Neuronal stem cell (in vitro differentiated cells): ENCODE measurements around the gene RPS6KC1.

Experiments
- DNase-seq: peaks from one replicate; pipeline ENCODE4 v3.0.0-alpha.2; 2013; ENCODE audit warnings: low spot score
- H2AFZ ChIP-seq: one replicate; pipeline ENCODE4 v1.6.1; 2013; ENCODE audit warnings: mild to moderate bottlenecking, low read length, inconsistent platforms
- H2AK5ac ChIP-seq: 2 replicates; pipeline ENCODE4 v1.6.1; 2013; ENCODE audit warnings: low read depth, mild to moderate bottlenecking, inconsistent platforms, low read length, moderate library complexity, mixed read lengths
- H2BK120ac ChIP-seq: 2 replicates; pipeline ENCODE4 v1.6.1; 2013; ENCODE audit warnings: low read depth, mild to moderate bottlenecking, inconsistent platforms, low read length, moderate library complexity, mixed read lengths
- H2BK12ac ChIP-seq: one replicate; pipeline ENCODE4 v1.6.1; 2013; ENCODE audit warnings: low read length, inconsistent platforms
- H2BK15ac ChIP-seq: 2 replicates; pipeline ENCODE4 v1.6.1; 2013; ENCODE audit warnings: mild to moderate bottlenecking, low read length, inconsistent platforms, mixed read lengths
- H2BK5ac ChIP-seq: one replicate; pipeline ENCODE4 v1.6.1; 2013; ENCODE audit warnings: inconsistent platforms, mild to moderate bottlenecking, low read length, moderate library complexity
- H3K14ac ChIP-seq: one replicate; pipeline ENCODE4 v1.6.1; 2013; ENCODE audit warnings: low read length, inconsistent platforms
- H3K18ac ChIP-seq: 2 replicates; pipeline ENCODE4 v1.6.1; 2013; ENCODE audit warnings: low read length, inconsistent platforms
- H3K23ac ChIP-seq: 2 replicates; pipeline ENCODE4 v1.6.1; 2013; ENCODE audit warnings: low read depth, mild to moderate bottlenecking, mixed read lengths, low read length, inconsistent platforms; ENCODE audit not compliant: poor library complexity
- H3K27ac ChIP-seq: replicated peaks from 3 replicates; pipeline ENCODE4 v1.5.1; 2013; ENCODE audit warnings: low read length, inconsistent platforms
- H3K27me3 ChIP-seq, 3 experiments: 2 replicates each; pipeline ENCODE4 v1.6.1; 2013; ENCODE audit warnings: low read length in 3 of 3, mild to moderate bottlenecking in 2 of 3, inconsistent platforms in 1 of 3, low read depth in 1 of 3, mixed read lengths in 1 of 3, moderate library complexity in 1 of 3; ENCODE audit not compliant: control insufficient read depth in 3 of 3, insufficient read depth in 3 of 3
- H3K36me3 ChIP-seq, 2 donors: replicated peaks in 1 of 2; 2 replicates each; pipeline ENCODE4 v1.6.1; 2013; ENCODE audit warnings: low read length in 2 of 2; ENCODE audit not compliant: control insufficient read depth in 2 of 2, insufficient read depth in 2 of 2
- H3K4ac ChIP-seq: 2 replicates; pipeline ENCODE4 v1.6.1; 2013; ENCODE audit warnings: inconsistent platforms, mild to moderate bottlenecking, low read length, moderate library complexity
- H3K4me1 ChIP-seq, 2 donors: 1 replicate in 1 of 2; 2 replicates in 1 of 2; pipeline ENCODE4 v1.6.1; 2013; ENCODE audit warnings: low read length in 2 of 2, low read depth in 1 of 2; ENCODE audit not compliant: control insufficient read depth in 2 of 2, insufficient read depth in 1 of 2
- H3K4me2 ChIP-seq: one replicate; pipeline ENCODE4 v1.6.1; 2013; ENCODE audit warnings: mild to moderate bottlenecking, low read length, inconsistent platforms; ENCODE audit not compliant: insufficient read depth, poor library complexity, severe bottlenecking
- H3K4me3 ChIP-seq, 2 donors: 2 replicates each; pipeline ENCODE4 v1.5.1; 2013; ENCODE audit warnings: low read length in 2 of 2, mild to moderate bottlenecking in 2 of 2, inconsistent platforms in 1 of 2, moderate library complexity in 1 of 2
- H3K79me1 ChIP-seq: one replicate; pipeline ENCODE4 v1.6.1; 2013; ENCODE audit warnings: low read depth, mild to moderate bottlenecking, inconsistent platforms, low read length, moderate library complexity
- H3K9ac ChIP-seq: one replicate; pipeline ENCODE4 v1.6.1; 2013; ENCODE audit warnings: mild to moderate bottlenecking, low read depth, low read length, inconsistent platforms; ENCODE audit not compliant: poor library complexity
- H3K9me3 ChIP-seq, 2 donors: replicated peaks in 1 of 2; 2 replicates each; pipeline versions ENCODE3 to v1.6.1; 2013; ENCODE audit warnings: low read length in 2 of 2, mild to moderate bottlenecking in 2 of 2, inconsistent platforms in 1 of 2, low read depth in 1 of 2, mixed read lengths in 1 of 2, moderate library complexity in 1 of 2; ENCODE audit not compliant: control insufficient read depth in 2 of 2, insufficient read depth in 1 of 2
- H4K8ac ChIP-seq: one replicate; pipeline ENCODE4 v1.6.1; 2013; ENCODE audit warnings: low read depth, mild to moderate bottlenecking, inconsistent platforms, low read length, moderate library complexity
- H4K91ac ChIP-seq: one replicate; pipeline ENCODE4 v1.6.1; 2013; ENCODE audit warnings: low read length, low read depth, mild to moderate bottlenecking, inconsistent platforms; ENCODE audit not compliant: poor library complexity
- WGBS, 2 donors: extraction: QIAGEN DNeasy Blood & Tissue Kit; methylation state at CpG; one replicate each; pipeline ENCODE4 v1.1.7; 2013; ENCODE audit warnings: missing lambda C conversion rate in 2 of 2, mixed read lengths in 1 of 2; ENCODE audit not compliant: insufficient read length in 2 of 2, insufficient replicate concordance in 1 of 2; ENCODE audit errors: extremely low coverage in 2 of 2; 5-methylcytosine and 5-hydroxymethylcytosine counted together

The RPS6KC1 gene

DNA sequence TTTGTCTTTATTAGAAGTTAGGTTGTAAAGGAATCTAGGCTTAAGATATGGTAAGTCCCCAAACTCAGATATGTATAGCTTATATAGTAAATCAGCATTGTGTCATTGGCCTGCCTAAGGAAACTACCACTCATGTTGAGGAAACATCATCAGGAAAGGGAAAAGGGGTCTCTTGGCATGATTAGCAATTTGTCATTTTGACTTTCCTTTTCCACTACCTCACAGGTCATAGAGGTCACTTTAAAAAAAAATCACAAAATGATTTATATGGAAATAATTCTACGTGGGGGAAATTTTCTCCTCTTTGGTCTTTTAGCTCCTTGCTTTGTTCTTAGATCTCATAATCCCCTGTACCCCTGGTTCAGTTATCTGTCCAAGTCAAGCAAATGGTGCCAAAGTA lies 213.5 kb downstream of the RPS6KC1 start:
- Histone ChIP-seq H3K27ac (no peak overlapping the region), H2BK12ac (no peak overlapping the region), H3K9ac (no peak overlapping the region), H3K18ac (no peak overlapping the region), H2AK5ac (no peak overlapping the region), H3K27me3 (no peaks in the 10 kb centered on the region), H3K4ac (no peak overlapping the region), H3K14ac (no peak overlapping the region), H4K8ac (no peak overlapping the region), H2BK15ac (no peak overlapping the region), H3K36me3 (peaks cover 0 to 5% of the 10 kb centered on the region in 2 donors), H3K23ac (no peak overlapping the region), H3K9me3 (peaks cover 0 to 10% of the 10 kb centered on the region in 2 donors), H4K91ac (no peak overlapping the region), H3K4me3 (no peak overlapping the region), H3K4me1 (no peaks in the 10 kb centered on the region), H3K4me2 (no peak overlapping the region), H2BK5ac (no peak overlapping the region), H2AFZ (no peak overlapping the region), H3K79me1 (no peaks in the 10 kb centered on the region), H2BK120ac (no peak overlapping the region)
- no peak for DNase-seq
- no CpG with 5 or more reads among the region's 1 CpG for WGBS, 2 donors

DNA sequence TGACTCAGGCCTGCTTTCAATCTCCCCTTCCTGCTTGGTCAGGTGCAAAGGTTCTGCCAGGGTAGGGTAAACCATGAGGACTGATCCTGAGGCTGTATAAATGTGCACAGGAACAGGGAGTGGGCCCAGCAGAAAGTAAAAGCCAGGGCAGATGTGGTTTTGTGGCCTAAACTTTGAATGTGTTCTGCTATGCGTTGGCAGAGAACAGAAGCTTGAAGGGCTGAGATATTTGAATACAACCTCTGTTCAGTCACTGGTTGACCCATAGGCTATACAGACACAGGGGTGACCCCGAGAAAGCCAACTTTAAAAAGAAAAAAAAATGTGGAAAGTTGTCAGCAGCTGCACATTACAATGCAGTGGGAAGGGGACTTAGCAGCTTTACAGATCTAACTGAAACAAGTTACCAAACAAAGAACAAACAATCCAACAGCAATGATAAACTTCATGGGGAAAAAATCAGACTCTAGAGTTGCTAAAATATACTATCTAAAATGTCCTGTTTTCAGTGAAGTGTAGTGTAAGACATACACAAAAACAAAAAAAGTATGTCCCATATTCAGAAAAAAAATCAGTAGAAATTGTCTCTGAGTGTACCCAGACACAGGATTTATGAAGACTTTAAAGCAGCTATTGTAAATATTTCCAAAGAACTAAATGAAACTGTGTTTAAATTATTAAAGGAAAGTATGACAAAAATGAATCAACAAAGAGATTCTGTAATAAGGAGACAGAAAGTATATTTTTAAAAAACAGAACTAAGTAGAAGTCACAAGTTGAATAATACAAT lies 216.1 kb downstream of the RPS6KC1 start:
- peaks cover 0 to 10% of the 10 kb centered on the region in 2 donors for H3K9me3 ChIP-seq
- H3K4me3 ChIP-seq, result no peak overlapping the region
- no peak overlapping the region for H3K14ac ChIP-seq
- H3K36me3 ChIP-seq, result peaks cover 0 to 5% of the 10 kb centered on the region in 2 donors
- H3K27me3 ChIP-seq, result no peaks in the 10 kb centered on the region
- no peak overlapping the region for H2AK5ac ChIP-seq
- no peak overlapping the region for H4K91ac ChIP-seq
- H3K27ac ChIP-seq, result no peak overlapping the region
- H3K4me1 ChIP-seq, result no peaks in the 10 kb centered on the region
- H3K23ac ChIP-seq, result no peak overlapping the region
- DNase-seq, result no peak
- no peak overlapping the region for H2BK12ac ChIP-seq
- no peak overlapping the region for H3K18ac ChIP-seq
- H3K4me2 ChIP-seq, result no peak overlapping the region
- H3K4ac ChIP-seq, result no peak overlapping the region
- H2AFZ ChIP-seq, result no peak overlapping the region
- WGBS, 2 donors, result no CpG with 5 or more reads among the region's 2 CpGs
- no peak overlapping the region for H2BK15ac ChIP-seq
- H3K9ac ChIP-seq, result no peak overlapping the region
- no peak overlapping the region for H4K8ac ChIP-seq
- H2BK5ac ChIP-seq, result no peak overlapping the region
- H2BK120ac ChIP-seq, result no peak overlapping the region
- H3K79me1 ChIP-seq, result no peaks in the 10 kb centered on the region

DNA sequence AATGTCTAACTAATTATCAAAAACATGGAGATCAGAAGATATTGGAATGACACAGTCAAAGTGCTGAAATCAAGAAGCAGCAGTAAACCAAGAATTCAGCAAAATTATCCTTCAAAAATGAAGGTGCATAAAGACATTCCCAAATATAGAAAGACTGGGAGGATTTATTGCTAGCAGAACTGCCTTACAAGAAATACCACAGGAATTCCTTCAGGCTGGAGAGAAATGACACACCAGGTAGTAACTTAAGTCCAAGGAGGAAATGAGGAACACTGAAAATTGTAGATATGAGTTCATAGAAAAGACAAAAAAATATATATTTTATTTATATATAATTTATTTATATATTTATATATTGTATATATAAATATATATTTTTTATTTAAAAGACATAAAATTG lies 217.2 kb downstream of the RPS6KC1 start:
- Histone ChIP-seq H2AFZ (no peak overlapping the region), H3K36me3 (peaks cover 0 to 2% of the 10 kb centered on the region in 2 donors), H3K14ac (no peak overlapping the region), H3K79me1 (no peaks in the 10 kb centered on the region), H3K4me3 (no peak overlapping the region), H3K4me1 (no peaks in the 10 kb centered on the region), H2BK15ac (no peak overlapping the region), H3K23ac (no peak overlapping the region), H3K9ac (no peak overlapping the region), H3K27ac (no peak overlapping the region), H2BK120ac (no peak overlapping the region), H2BK5ac (no peak overlapping the region), H2BK12ac (no peak overlapping the region), H3K4ac (no peak overlapping the region), H3K27me3 (no peaks in the 10 kb centered on the region), H2AK5ac (no peak overlapping the region), H3K4me2 (no peak overlapping the region), H4K91ac (no peak overlapping the region), H3K18ac (no peak overlapping the region), H3K9me3 (peaks cover 0 to 10% of the 10 kb centered on the region in 2 donors), H4K8ac (no peak overlapping the region)
- no peak for DNase-seq

DNA sequence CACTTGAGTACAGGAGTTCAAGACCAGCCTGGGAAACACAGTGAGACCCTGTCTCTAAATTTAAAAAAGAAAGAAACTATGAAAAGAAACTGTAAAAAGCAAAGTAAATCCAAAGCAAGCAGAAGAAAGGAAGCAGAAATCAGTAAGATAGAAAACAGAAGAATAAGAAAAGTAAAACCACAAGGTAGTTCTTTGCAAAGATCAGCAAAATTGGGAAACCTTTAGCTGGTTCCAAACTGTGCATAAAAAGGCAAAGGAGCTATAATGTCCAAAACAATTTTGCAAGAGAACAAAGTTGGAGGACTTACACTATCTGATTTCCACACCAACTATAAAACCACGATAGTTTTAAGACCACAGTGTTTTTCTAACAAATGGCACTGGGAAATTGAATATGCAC lies 218.8 kb downstream of the RPS6KC1 start:
- no CpG with 5 or more reads among the region's 1 CpG for WGBS, 2 donors
- DNase-seq, result no peak
- Histone ChIP-seq H3K27me3 (no peaks in the 10 kb centered on the region), H3K4me3 (no peak overlapping the region), H2AK5ac (no peak overlapping the region), H2BK12ac (no peak overlapping the region), H3K9ac (no peak overlapping the region), H3K4me1 (no peaks in the 10 kb centered on the region), H3K79me1 (no peaks in the 10 kb centered on the region), H3K4me2 (no peak overlapping the region), H3K23ac (no peak overlapping the region), H3K27ac (no peak overlapping the region), H3K9me3 (peaks cover 0 to 10% of the 10 kb centered on the region in 2 donors), H3K36me3 (peaks cover 0 to 9% of the 10 kb centered on the region in 2 donors), H2AFZ (no peak overlapping the region), H3K4ac (no peak overlapping the region), H3K18ac (no peak overlapping the region), H2BK5ac (no peak overlapping the region), H4K91ac (no peak overlapping the region), H4K8ac (no peak overlapping the region), H2BK15ac (no peak overlapping the region), H2BK120ac (no peak overlapping the region), H3K14ac (no peak overlapping the region)
